Stimulated activated effector memory CD8-positive, alpha-beta T cell treated with anti-CD3 and anti-CD28 coated beads, Interleukin-12 subunit alpha, Interleukin-12 subunit beta, amount 100 ng/mL, for 72 hours (primary cell): ENCODE measurements around the gene SPAST.
"Not testable (repeated sequence)": the region's sequence is repeated elsewhere in the genome, so short reads cannot be mapped to it uniquely, and the experiment has no call there.

Experiments
- ATAC-seq: fragments of 150-1000 bp; cut with Tn5 transposase; 2 replicates; pipeline ENCODE4 v1.10.0; 2021
- DNase-seq, 2 donors: peaks; one replicate each; pipeline ENCODE4 v3.0.0; 2021 to 2022; ENCODE audit warnings: low spot score in 2 of 2
- H3K27ac Mint-ChIP-seq: one replicate; pipeline ENCODE4 v1.8.0; 2022; ENCODE audit warnings: mild to moderate bottlenecking, mixed read lengths
- H3K36me3 Mint-ChIP-seq: one replicate; pipeline ENCODE4 v1.8.0; 2022; ENCODE audit warnings: mild to moderate bottlenecking, mixed read lengths
- H3K4me1 Mint-ChIP-seq: one replicate; pipeline ENCODE4 v1.8.0; 2022; ENCODE audit warnings: mixed read lengths
- H3K4me3 Mint-ChIP-seq: one replicate; pipeline ENCODE4 v1.8.0; 2022; ENCODE audit warnings: mild to moderate bottlenecking, mixed read lengths
- H3K9me3 Mint-ChIP-seq: one replicate; pipeline ENCODE4 v1.8.0; 2022; ENCODE audit warnings: mixed read lengths

SPAST gene

GRCh38 chr2:32063310-32064020 lies at the start of gene SPAST:
TSS of gene SPAST (plus strand) at chr2:32063556. CDS start at chr2:32063832, 276 bp downstream.
- Mint-ChIP-seq H3K4me3 (peak within 1 kb of the TSS; percentile 96), H3K9me3 (no peaks in the 10 kb centered on the region), H3K27ac (peak within 1 kb of the TSS; percentile 95), H3K4me1 (peaks cover 21% of the 10 kb centered on the region), H3K36me3 (peaks cover 20% of the 10 kb centered on the region)
- ATAC-seq, result peak; percentile 98
- peak; percentile 93 to 97 for DNase-seq

DNA sequence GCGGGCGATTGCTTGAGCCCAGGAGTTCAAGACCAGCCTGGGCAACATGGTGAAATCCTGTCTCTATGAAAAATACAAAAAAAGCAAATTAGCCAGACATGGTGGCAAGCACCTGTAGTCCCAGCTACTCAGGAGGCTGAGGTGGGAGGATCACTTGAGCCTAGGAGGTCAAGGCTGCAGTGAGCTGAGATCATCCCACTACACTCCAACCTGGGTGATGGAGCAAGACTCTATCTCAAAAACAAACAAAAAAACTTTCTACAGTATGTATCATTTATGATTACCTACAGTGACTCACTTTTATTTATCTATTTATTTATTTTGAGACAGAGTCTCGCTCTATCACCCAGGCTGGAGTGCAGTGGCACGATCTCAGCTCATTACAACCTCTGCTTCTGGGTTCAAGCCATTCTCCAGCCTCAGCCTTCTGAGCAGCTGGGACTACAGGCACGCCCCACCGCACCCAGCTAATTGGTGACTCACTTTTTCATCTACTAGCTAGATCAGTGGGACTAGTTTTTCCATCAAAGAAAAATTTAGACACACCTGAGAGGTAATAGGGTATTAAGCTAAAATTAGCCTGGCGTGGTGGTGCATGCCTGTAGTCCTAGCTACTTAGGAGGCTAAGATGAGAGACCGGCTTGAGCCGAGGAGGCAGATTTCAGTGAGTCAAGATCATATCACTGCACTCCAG lies 44.4 kb upstream of the SPAST start:
- H3K4me3 Mint-ChIP-seq, H3K9me3 Mint-ChIP-seq, H3K27ac Mint-ChIP-seq, ATAC-seq, DNase-seq, H3K4me1 Mint-ChIP-seq: not testable (repeated sequence)
- H3K36me3 Mint-ChIP-seq, result peaks cover 38% of the 10 kb centered on the region

DNA sequence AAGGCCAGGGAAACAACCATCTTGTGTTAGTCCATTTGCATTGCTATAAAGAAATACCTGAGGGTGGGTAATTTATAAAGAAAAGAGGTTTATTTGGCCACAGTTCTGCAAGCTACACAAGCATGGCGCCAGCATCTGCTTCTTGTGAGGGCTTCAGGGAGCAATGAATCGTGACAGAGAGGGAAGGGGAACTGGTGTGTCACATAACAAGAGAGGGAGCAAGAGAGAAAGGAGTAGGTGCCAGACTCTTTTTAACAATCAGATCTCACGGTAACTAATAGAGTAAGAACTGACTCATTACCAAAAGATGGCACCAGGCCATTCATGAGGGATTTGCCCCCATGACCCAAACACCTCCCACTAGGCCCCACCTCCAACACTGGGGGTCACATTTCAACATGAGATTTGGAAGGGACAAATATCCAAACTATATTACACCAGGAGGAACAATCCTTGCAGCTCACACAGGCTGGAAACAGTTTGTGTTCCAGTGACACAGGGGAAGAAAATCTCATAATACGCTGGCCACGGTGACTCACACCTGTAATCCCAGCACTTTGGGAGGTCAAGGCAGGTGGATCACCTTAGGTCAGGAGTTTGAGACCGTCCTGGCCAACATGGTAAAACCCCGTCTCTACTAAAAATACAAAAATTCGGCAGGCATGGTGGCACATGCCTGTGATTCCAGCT lies 29.0 kb upstream of the SPAST start:
- DNase-seq, H3K4me3 Mint-ChIP-seq, H3K9me3 Mint-ChIP-seq: not testable (repeated sequence)
- Mint-ChIP-seq H3K36me3 (peaks cover 78% of the 10 kb centered on the region), H3K27ac (peak overlapping the region; percentile 21), H3K4me1 (peaks cover 18% of the 10 kb centered on the region)
- peak; percentile 39 for ATAC-seq

- Mint-ChIP-seq H3K27ac (peak within 1 kb of the TSS; percentile 91), H3K36me3 (peaks cover 32% of the 10 kb centered on the region), H3K9me3 (no peaks in the 10 kb centered on the region), H3K4me3 (peak within 1 kb of the TSS; percentile 80), H3K4me1 (peaks cover 5% of the 10 kb centered on the region)
- ATAC-seq (peak; percentile 97), DNase-seq (peak; percentile 87 to 94)
Observed at GRCh38 chr2:32039447-32040219, 23.7 kb upstream of the SPAST start, which contains the start of gene DPY30. TSS of gene DPY30 (minus strand) at chr2:32039805. CDS start at chr2:32039456, 349 bp downstream.

GRCh38 chr2:32043561-32043960 lies 19.8 kb upstream of the SPAST start:
- no peak overlapping the region for H3K27ac Mint-ChIP-seq
- H3K4me3 Mint-ChIP-seq, result no peak overlapping the region
- no peak for DNase-seq
- no peak for ATAC-seq
- peaks cover 5% of the 10 kb centered on the region for H3K4me1 Mint-ChIP-seq
- H3K9me3 Mint-ChIP-seq, result no peaks in the 10 kb centered on the region
- peaks cover 6% of the 10 kb centered on the region for H3K36me3 Mint-ChIP-seq

DNA sequence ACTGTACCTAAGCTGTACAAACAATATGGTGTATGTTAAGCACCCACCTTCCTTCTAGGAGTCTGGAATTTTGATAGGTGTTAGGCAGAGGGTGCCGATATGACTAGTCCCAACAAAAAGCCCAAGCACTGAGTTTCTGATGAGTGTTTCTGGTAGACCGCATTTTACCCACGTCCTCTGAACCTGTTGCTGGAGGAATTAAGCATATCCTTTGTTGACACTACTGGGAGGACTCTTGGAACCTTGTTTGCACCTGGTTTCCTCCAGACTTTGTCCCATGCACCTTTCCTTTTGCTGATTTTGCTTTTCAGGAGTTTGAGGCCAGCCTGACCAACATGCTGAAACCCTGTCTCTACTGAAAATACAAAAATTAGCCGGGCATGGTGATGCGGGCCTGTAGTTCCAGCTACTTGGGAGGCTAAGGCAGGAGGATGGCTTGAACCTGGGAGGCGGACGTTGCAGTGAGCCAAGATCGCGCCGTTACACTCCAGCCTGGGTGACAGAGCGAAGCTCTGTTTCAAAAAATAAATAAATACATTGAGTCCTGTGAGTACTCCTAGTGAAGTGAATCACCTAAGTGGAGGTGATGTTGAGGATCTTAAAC lies 11.4 kb upstream of the SPAST start:
- no peak for ATAC-seq
- Mint-ChIP-seq H3K4me3 (no peak overlapping the region), H3K36me3 (no peaks in the 10 kb centered on the region), H3K4me1 (no peaks in the 10 kb centered on the region), H3K9me3 (no peaks in the 10 kb centered on the region), H3K27ac (no peak overlapping the region)
- DNase-seq, result no peak

- not testable (repeated sequence) for DNase-seq, H3K9me3 Mint-ChIP-seq, H3K4me3 Mint-ChIP-seq, ATAC-seq, H3K4me1 Mint-ChIP-seq, H3K36me3 Mint-ChIP-seq, H3K27ac Mint-ChIP-seq
Observed at GRCh38 chr2:32054583-32054982, 8.8 kb upstream of the SPAST start.

GRCh38 chr2:32058130-32058529 lies 5.2 kb upstream of the SPAST start:
- Mint-ChIP-seq H3K36me3 (no peaks in the 10 kb centered on the region), H3K4me1 (peaks cover 9% of the 10 kb centered on the region), H3K9me3 (no peaks in the 10 kb centered on the region), H3K4me3 (no peak overlapping the region), H3K27ac (no peak overlapping the region)
- no peak for ATAC-seq
- DNase-seq, result no peak

DNA sequence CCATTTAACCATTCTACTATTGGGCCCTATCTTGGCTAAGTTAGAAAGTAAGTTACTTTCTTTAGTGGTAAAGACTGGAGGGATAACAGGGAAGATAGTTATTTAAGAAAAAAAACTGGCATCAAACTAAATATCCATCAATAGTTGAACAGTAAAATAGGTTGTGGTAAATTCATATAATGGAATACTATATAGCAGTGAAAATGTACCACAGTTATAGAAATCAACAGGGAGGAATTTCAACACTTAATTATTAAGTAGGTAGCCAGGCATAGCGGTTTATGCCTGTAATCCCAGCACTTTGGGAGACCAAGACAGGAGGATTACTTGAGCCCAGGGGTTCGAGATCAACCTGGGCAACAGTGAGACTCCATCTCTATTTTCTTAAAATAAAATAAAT lies 3.1 kb upstream of the SPAST start:
- no peak for ATAC-seq
- no peak for DNase-seq
- Mint-ChIP-seq H3K4me3 (no peak overlapping the region), H3K27ac (no peak overlapping the region), H3K9me3 (no peaks in the 10 kb centered on the region), H3K36me3 (no peaks in the 10 kb centered on the region), H3K4me1 (peaks cover 12% of the 10 kb centered on the region)

DNA sequence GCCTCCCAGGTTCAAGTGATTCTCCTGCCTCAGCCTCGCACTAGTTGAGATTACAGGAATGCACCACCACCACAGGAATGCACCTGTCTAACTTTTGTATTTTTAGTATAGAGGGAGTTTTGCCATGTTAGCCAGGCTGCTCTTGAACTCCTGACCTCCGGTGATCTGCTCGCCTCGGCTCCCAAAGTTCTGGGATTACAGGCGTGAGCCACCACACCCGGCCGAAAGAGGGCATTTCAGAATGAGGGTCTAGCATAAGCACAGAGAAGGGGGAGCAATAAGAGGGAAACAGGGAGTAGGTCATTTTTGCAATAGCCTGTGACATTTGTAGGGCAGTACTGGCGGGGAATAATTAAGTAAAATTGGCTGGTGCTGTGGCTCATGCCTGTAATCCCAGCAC lies 1.9 kb upstream of the SPAST start:
- Mint-ChIP-seq H3K9me3 (no peaks in the 10 kb centered on the region), H3K4me1 (peaks cover 21% of the 10 kb centered on the region), H3K36me3 (peaks cover 7% of the 10 kb centered on the region), H3K4me3 (peak overlapping the region; percentile 96), H3K27ac (no peak overlapping the region)
- ATAC-seq, result no peak
- DNase-seq, result no peak

- ATAC-seq (no peak), DNase-seq (no peak)
- H3K9me3 Mint-ChIP-seq, result no peaks in the 10 kb centered on the region
- peaks cover 21% of the 10 kb centered on the region for H3K4me1 Mint-ChIP-seq
- peak overlapping the region; percentile 96 for H3K4me3 Mint-ChIP-seq
- no peak overlapping the region for H3K27ac Mint-ChIP-seq
- peaks cover 15% of the 10 kb centered on the region for H3K36me3 Mint-ChIP-seq
Observed at GRCh38 chr2:32061973-32062861, 1.1 kb upstream of the SPAST start.

- Mint-ChIP-seq H3K4me1 (peaks cover 21% of the 10 kb centered on the region), H3K36me3 (peaks cover 22% of the 10 kb centered on the region), H3K27ac (peak overlapping the region; percentile 95), H3K4me3 (peak overlapping the region; percentile 96), H3K9me3 (no peaks in the 10 kb centered on the region)
- DNase-seq, result peak in 1 of 2 donors; percentile 67
- peak; percentile 43 for ATAC-seq
Observed at GRCh38 chr2:32064021-32064601, 755 bp downstream of the SPAST start.

DNA sequence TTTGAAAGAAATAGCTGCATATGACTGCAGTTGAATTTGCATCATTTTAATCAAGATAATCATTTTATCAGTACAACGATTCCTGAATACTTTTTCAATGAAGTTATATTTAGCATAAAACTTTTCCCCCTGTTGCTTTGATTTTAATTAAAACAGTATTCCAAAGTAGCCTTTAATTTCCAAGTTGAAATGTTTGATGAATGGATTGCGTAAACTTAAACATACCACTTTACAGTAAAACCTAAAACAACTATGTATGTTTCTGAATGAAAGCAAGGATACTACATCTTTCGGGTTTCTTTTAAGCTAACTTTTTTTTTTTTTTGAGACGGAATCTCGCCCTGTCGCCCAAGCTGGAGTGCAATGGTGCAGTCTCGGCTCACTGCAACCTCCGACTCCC lies 1.4 kb downstream of the SPAST start:
- DNase-seq (no peak), ATAC-seq (no peak)
- Mint-ChIP-seq H3K36me3 (peaks cover 28% of the 10 kb centered on the region), H3K9me3 (no peaks in the 10 kb centered on the region), H3K4me3 (peak overlapping the region; percentile 96), H3K27ac (peak overlapping the region; percentile 95), H3K4me1 (peaks cover 21% of the 10 kb centered on the region)
